Hypothalamus (tissue), 51 donors: ENCODE measurements around the gene PIN4.
"Not testable (repeated sequence)": the region's sequence is repeated elsewhere in the genome, so short reads cannot be mapped to it uniquely, and the experiment has no call there.

Experiments
- DNase-seq, 51 donors: peaks; one replicate each; lab custom pipeline; 2025; lab: John Stamatoyannopoulos, UW

The PIN4 gene

GRCh38 chrX:72201836-72202536 is 20.4 kb downstream of the PIN4 start:
- DNase-seq: no peak

DNA sequence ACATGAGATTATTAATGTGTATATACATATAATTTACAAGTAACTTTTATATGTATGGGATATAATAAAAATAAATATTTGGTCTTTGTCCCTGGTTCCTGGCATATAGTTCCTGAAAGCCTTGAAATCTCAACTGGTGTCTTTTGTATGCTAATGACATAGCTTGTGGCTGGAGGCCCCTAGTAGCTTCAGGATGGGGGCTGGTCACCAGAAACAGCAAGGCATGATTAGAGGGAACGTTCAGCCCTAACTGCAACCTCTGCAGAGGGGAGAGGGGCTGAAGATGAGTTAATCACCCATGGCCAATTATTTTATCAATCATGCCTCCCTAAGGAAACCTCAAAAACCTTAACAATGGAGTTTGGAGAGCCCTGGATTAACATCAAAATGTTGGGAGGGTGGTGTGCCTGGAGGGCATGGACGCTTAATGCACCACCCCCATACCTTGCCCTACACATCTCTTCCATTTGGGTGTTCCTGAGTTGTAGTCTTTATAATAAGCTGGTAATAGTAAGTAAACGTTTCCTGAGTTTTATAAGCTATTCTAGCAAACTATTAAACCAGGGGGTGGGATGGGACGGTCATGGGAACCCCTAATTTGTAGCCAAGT is 21.3 kb downstream of the PIN4 start:
- no peak for DNase-seq

DNA sequence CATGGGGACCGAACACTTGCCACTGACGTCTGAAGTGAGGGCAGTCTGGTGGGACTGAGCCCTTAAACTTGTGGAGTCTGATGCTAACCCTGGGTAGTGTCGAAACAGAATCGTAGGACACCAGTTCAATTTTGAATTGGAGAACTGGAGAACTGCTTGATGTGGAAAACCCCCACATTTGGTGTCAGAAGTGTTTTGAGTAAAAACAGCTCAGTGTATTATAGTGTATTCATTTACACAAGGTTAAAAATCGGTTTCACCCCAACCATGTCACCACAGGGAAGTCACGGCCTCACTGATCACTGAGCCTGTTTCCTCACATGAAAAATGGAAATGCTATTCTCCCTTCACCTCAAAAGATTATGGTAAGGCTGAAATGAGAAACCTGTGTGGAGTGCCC is 21.9 kb downstream of the PIN4 start:
- no peak for DNase-seq

DNA sequence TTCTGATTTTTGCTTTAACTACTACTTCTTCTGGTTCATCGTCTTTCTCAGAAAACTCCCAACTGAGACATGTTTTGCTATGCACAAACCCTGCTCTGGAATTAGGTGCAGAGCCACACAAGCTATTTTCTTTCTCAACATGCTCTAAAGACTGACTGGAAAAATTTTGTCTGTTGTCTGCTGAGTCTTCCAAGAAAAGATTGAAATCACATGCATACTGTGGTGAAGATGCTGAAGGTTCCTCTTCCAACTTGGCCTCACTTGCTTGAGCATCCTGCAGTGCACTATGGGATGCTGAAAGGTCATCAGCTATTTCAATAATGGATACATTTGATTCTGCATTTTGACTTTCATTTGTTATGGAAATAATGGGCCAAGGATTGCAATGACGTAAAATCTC is 24.1 kb downstream of the PIN4 start:
- no peak for DNase-seq

DNA sequence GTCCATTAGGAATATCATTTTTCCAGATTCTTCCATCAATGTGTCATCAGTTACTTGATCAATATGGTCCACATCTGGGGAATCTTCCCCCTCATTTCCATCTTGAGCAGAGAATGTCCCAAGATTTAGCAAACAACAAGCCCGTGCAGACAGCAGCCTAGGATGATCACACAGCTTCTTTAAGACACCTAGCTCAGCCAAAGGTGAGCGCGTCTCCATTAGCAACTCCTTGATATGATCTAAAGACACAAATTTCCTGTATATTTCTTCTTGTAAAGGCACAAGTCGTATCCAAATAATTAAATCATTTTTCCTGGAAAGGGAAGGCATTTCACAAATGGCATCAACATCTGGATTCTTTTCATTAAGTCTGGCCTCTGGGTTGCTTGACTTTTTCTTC is 25.8 kb downstream of the PIN4 start:
- no peak for DNase-seq

DNA sequence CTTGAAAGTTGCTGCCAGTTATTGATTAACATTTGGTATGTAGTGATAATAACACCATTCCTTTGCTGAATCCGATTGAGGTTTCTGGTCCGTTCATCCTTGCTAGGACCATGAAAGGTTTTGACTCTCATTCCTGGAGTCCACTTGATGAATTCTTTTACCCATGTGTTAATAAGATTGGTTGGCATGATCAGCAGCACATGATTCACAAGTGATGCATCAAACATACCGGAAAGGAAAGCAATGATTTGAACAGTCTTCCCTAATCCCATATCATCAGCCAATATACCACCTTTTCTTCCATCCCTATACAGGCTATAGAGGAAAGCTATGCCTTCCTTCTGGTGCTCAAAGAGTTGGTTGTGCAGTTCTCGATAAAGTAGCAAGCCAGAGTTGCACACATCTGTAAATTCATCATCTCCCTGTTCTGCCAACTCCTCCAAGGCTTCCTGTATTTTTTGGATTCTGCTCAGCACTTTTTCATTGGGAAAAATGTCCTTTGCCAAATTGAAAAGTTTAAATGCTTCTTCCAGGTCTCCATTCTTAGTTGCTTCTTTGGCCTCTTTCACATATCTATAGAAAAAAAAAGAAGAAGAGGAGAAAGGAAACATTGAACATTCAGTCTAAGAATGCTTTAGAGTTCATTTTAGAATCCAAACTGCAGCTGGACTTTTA is 26.7 kb downstream of the PIN4 start:
- no peak for DNase-seq

DNA sequence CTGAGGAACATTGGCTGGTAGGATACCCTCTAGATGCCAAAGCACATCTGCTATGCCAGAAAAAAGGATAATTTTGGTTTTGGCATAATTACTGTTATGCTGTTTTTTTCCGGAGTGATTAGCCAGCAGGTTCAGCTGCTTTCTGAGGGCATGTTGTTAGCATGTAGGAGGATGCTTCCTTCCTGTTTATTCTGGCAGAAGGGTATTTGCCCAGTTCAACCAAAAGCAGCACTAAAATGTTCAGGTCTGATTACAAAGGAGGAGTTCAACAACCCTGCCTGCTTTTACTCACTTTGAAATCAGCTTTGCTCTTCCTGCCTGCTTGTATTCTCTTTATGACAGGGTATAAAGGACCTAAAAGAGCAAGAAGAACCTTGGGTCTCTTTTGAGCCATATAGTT is 35.4 kb downstream of the PIN4 start:
- no peak for DNase-seq

GRCh38 chrX:72220375-72220774 is 38.8 kb downstream of the PIN4 start:
- DNase-seq: not testable (repeated sequence)

- DNase-seq: no peak
Measured at GRCh38 chrX:72230290-72230689, 48.7 kb downstream of the PIN4 start.

DNA sequence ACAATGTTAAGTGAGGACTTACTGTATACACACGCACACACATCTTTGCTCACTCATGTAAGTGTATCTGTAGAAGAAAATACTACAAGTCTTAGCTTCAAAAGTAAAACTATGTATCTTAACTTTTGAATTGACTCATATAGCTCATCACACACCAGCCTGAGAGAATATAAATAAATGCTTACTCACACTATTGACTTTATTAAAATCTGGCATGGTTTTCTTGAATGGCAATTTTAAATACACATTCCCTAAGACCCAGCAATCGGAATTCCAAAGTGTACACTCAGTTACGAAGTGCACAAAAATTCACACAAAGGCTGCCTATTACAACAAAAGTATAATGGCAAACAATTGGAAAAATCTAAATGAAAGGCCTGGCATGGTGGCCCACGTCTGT is 55.3 kb downstream of the PIN4 start:
- DNase-seq: no peak

- no peak for DNase-seq
Measured at GRCh38 chrX:72238183-72238582, 56.6 kb downstream of the PIN4 start.

- DNase-seq: peak; percentile 1 to 86 (median 64)
Measured at GRCh38 chrX:72238721-72239475, 57.3 kb downstream of the PIN4 start, which contains the start of gene ERCC6L. Gene ERCC6L, minus strand, starts transcription at chrX:72239027. Its CDS starts 116 bp downstream, at chrX:72238911.

DNA sequence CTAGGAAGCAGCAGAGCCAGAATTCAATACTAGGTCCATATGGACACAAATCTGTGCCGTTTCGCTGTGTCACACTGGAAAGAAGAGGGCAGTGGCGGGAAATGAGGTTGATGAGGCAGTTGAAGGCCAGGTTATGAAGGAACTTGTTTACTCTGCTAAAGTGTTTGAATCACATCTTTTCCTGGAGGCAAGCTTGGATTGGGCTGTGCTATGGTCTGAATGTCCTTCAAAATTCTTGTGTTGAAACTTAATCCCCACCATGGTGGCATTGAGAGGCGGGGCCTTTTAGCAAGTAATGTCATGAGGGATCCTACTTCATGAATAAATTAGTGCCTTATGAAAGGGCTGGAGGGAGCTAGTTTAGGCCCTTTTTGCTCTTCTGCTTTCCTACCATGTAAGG is 59.4 kb downstream of the PIN4 start:
- DNase-seq: no peak

DNA sequence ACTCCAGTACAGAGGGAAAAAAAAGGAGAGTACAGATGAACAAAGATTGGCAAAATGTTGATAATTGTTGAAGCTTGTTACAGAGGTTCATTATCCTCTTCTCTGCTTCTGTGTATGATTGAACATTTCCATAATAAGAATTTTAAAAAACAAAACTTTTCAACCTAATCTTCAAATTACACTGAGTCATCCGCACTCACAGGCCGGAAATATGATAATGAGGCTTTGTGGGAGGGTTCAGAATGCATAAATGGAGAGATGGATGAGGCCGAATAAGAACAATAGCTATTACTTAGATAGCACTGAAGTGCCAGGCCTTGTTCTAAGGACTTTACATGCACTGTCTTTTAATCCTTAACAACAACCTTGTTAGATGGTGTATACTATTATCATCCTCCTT is 61.9 kb downstream of the PIN4 start:
- no peak for DNase-seq

GRCh38 chrX:72245461-72246089 is 64.0 kb downstream of the PIN4 start:
- DNase-seq: peak in 39 of 51 donors; percentile 0 to 49 (median 5)

DNA sequence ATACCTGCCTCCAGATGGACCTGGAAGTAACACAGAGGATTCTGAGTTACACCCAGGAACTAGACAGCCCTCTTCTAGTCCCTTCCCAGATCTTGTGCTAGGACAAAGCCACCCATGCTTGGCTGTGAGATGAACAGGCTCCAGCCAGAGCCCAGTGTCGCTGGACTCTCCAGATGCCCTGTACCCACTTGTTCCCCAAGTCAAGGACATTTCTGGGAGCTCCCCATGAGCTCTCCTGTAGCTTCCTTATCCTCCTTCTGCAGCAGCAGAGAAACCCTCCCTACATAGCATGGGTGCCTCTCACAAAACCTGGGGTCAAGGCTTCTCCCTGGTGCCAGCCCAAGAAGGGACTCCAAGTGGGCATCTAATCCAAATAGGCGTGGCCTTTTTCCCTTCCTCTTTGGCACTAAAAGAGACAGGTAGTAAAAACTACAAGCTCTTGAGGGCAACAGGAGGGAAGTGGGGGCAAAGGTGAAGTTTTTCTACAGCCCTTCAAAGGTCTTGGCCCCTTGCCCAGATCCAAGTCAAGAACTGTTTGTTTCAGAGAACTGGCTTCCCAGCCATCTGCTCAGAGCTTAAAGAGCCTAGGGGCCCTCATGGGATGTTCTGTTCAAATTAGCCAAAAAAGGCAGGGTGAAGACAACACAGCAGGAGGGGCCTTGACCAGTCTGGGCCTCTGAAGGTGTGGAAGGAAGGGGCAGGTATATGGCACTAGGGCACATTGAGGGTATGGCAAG is 65.8 kb downstream of the PIN4 start:
- DNase-seq: peak in 3 of 51 donors; percentile 0 to 3 (median 2)
